Measurements from ENCODE around the gene GUCY2F.

GRCh38 chrX:109501176-109501575, 19.3 kb upstream of the GUCY2F start:
- TF ChIP-seq CTCF (IDR thresholded peaks at IDR 0.05) = no peak
- no peak for TF ChIP-seq POLR2A (IDR thresholded peaks at IDR 0.05)
